DMS53 (cell line): ENCODE data around the gene KIF4B.
"Not testable (repeated sequence)": the region's sequence is repeated elsewhere in the genome, so short reads cannot be mapped to it uniquely, and the experiment has no call there.

ENCODE experiments used
- DNase-seq: peaks from one replicate; lab custom pipeline; 2025; lab: John Stamatoyannopoulos, UW

KIF4B gene

GRCh38 chr5:155004138-155004744 lies 9.3 kb upstream of the KIF4B start:
- DNase-seq: peak; percentile 30

DNA sequence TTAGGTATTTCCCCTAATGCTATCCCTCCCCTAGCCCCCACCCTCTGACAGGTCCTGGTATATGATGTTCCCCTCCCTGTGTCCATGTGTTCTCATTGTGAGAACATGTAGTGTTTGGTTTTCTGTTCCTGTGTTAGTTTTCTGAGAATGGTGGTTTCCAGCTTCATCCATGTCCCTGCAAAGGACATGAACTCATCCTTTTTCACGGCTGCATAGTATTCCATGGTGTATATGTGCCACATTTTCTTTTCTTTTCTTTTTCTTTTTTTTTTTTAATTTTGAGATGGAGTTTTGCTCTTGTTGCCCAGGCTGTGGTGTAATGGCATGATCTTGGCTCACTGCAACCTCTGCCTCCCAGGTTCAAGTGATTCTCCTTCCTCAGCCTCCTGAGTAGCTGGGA lies 7.3 kb upstream of the KIF4B start:
- not testable (repeated sequence) for DNase-seq

DNA sequence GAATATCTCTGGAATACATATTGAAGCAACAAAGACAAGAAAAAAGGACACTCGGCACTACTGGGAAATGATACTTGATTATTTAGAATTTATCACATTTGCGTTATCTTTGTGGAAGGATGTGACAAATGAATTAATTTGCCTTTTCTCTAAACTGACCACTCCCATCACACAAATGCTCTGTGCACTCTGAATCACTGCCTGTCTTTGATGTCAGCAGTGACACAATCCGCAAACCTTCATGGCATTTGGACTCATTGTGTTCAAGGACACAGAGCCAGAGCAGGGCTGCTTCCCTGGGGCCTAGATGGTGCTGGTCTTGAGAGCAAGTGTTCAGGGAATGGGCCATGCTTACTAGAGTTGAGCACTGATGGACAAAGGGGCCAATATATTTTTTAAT lies 4.9 kb upstream of the KIF4B start:
- no peak for DNase-seq

DNA sequence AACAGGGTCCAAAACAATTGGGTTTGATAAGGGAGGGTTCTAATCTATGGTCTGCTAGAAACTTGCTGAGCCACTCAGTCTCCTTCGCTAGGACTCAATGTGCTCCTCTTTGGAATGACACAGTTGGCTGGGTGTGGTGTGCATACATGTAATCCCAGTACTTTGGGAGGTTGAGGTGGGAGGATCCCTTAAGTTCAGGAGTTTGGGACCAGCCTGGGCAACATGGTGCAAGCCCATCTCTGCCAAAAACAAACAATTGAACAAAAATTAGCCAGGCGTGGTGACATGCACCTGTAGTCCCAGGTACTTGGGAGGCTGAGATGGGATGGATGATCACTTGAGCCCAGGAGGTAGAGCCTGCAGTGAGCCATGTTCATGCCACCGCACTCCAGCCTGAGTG lies 2.7 kb upstream of the KIF4B start:
- DNase-seq: no peak

DNA sequence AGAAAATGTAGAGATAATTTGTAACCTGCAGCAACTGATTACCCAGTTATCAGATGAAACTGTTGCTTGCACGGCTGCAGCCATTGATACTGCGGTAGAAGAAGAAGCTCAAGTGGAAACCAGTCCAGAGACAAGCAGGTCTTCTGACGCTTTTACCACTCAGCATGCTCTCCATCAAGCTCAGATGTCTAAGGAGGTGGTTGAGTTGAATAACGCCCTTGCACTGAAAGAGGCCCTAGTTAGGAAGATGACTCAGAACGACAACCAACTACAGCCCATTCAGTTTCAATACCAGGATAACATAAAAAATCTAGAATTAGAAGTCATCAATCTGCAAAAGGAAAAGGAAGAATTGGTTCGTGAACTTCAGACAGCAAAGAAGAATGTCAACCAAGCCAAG lies 1.7 kb downstream of the KIF4B start:
- DNase-seq: no peak

DNA sequence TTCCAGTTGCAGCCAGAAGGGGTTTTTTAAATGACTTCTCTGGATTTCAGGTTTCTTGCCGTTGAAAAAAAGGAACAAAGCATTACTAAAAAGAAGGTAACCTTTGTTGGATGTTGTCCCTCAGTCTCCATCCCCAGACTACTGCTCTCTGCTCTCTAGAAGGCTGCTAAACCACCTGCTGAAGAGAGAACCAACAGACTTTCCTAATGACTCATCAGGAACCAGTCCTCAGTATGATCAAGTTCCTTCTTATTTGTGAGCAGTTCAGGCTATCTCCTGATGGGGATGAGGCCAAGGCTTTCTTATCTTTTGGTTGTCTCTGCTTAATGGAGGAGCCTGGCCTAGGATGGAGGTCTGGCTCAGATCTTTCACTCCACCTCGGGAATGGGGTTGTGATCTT lies 4.1 kb downstream of the KIF4B start:
- peak; percentile 55 for DNase-seq

DNA sequence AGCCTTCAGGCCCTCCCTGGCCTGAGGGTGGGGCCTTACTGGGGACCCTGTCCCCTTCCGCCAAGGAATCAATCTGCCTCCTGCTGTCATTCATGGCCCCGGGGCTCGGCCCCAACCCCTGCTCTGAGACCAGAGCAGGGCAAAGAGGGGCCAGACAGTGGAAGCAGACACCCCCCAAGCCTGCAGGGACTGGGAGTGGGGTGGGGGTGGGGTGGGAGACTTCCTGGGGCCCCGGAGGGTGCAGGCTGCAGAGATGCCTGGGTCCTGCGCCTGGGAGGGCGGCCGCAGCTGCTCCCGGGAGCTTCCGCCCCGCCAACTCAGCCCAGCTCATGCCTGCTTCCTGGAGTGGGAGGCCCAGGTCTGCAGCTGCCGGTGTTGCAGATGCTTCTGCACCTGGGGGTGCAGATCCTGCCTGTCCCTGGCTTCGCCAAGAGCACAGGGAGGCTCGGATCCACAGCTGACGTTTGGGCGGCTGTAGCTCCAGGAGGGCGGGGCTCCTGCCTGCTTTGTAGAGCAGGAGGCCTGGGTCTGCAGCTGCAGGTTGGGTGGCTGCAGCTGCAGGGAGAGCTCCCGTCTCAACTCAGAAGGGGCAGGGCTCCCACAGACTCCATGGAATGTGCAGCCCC lies 6.2 kb downstream of the KIF4B start:
- DNase-seq: peak; percentile 56

DNA sequence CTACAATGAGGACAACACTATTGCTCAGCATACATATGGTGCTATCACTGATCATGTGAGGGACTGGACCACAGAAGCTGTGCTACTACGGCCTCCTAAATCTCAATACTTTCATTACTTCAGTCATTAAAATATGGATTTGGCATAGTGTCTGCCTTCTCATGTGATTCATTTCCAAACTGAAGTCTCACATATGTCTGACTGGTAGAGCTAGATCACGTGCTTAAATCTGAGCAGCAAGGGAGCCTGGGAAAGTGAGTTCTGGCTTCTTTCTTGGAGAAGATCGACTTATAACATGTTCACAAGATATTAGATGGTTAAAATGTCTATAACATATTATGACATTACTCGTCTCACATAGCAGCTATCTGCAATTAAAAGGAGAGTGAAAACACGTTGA lies 8.3 kb downstream of the KIF4B start:
- DNase-seq: no peak

- no peak for DNase-seq
These were observed 9.8 kb downstream of the KIF4B start for GRCh38 chr5:155023320-155023719.

- no peak for DNase-seq
These were observed 10.5 kb downstream of the KIF4B start for GRCh38 chr5:155024015-155024414.

DNA sequence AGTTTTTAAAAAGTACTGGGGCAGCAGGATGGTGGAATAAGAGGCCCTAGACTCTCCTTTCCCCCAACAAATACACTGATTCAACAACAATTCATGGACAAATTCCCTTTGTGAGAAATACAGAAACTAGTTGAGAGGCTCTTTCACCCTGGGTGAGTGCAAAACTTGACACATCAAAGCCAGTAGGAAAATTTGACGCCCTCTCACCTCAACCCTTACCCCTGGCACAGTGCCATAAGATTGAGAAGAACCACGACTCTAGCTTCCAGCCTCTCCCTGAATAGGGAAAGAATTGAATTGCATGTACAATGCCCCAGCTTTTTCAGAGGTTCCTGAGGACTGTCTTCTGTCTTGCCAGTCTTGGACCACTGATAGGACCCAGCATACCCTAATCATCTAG lies 12.3 kb downstream of the KIF4B start:
- no peak for DNase-seq

- DNase-seq: peak; percentile 78
These were observed 14.6 kb downstream of the KIF4B start for GRCh38 chr5:155027993-155028629.

GRCh38 chr5:155029240-155029639 lies 15.7 kb downstream of the KIF4B start:
- no peak for DNase-seq

- peak; percentile 26 for DNase-seq
These were observed 20.7 kb downstream of the KIF4B start for GRCh38 chr5:155034145-155034744.

DNA sequence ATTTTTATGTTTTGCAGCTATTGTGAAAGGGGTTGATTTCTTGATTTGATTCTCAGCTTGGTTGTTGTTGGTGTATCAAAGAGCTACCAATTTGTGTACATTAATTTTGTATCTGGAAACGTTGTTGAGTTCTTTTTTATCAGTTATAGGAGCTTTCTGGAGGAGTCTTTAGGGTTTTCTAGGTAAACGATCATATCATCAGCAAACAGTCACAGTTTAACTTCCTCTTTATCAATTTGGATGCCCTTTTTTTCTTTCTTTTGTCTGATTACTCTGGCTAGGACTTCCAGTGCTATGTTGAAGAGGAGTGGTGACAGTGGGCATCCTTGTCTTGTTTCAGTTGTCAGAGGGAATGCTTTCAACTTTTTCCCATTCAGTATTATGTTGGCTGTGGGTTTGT lies 21.5 kb downstream of the KIF4B start:
- DNase-seq: not testable (repeated sequence)

DNA sequence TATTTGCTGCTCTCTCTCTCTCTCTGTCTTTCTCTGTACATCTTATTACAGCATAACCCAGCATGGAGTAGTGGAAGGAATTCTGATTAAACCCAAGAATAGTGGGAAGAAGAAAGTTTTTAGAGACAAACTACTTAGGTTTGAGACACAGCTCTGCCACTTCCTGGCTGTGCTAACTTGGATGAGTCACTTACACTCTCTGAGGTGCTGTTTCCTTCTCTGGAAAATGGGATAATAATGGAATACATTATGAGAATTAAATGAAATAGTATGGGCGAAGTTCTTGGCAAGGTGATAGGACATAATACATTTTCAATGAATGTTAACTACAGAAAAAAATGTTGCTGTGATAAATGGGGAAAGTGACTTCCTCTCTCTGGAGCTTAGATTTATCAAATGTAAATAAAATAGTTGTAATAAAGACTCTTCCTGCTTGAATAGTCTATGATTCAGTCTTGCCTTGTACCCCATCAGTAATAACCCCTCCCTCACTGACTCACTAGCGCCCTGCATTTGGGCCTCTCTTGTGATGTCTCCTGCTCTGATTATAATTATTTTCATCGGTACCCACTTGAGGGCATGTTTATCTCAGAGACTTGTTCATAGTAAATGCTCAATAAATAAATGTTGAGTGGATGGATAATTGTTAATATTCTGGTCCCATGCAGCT lies 27.6 kb downstream of the KIF4B start:
- DNase-seq: no peak

- DNase-seq: no peak
These were observed 31.0 kb downstream of the KIF4B start for GRCh38 chr5:155044591-155044990.

- DNase-seq: peak; percentile 23
These were observed 33.0 kb downstream of the KIF4B start for GRCh38 chr5:155046591-155046990.

DNA sequence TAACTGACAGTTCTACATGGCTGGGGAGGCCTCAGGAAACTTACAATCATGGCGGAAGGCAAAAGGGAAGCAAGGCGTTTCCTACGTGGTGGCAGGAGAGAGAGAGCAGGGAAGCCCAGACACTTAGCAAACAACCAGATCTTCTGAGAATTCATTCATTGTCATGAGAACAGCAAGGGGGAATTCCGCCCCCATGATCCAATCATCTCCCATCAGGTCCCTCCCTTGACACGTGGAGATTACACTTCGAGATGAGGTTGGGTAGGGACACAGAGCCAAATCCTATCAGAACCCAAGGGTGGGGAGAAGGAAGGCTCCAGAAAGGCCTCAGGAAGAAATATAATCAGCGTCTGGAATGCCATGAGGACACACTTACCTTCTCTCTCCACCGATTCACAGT lies 34.3 kb downstream of the KIF4B start:
- DNase-seq: no peak

DNA sequence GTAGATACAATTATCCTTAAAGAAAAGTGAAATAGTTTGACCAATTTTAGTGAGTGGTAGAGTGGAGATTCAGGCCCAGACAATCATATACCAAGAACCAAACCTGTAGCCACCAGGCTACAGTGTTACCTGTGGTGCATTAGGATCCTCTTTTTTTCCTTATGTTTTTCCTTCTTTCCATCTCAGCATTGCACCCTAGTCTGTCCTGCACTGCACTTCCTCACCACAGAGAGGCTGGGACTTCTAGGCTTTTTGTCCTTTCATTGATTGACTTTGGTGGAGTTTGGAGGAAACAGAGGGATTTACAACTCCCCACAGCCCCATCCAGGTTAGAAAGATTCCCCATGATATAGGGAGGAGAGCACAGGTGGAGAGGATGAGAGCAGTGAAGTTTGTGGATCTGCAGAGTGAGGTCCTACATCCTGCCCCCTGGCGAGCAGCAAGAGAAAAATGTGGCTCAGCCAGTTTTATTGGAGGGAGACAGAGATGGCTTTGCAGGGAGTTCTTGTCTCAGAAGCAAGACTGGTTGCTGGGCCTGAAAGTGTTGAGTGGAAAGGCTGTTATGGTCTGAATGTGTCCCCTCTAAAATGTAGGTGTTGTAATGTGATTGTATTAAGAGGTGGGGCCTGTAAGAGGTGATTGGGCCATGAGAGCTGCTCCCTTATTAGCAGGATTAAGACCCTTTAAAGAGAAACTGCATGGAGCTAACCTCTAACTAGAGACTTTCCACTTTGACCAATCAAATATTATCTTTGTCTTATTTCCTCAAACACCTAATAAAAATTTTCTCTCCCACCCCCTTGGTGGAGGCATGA lies 36.2 kb downstream of the KIF4B start:
- DNase-seq: peak; percentile 53

- no peak for DNase-seq
These were observed 36.9 kb downstream of the KIF4B start for GRCh38 chr5:155050384-155051019.
